ENCODE data around the gene LCTL.
"Not testable (repeated sequence)": the region's sequence is repeated elsewhere in the genome, so short reads cannot be mapped to it uniquely, and the experiment has no call there.

The LCTL gene

GRCh38 chr15:66591322-66591862, 25.6 kb upstream of the LCTL start:
- no peak for DNase-seq

- DNase-seq, result no peak
Measured at GRCh38 chr15:66590435-66590834, 24.6 kb upstream of the LCTL start.

GRCh38 chr15:66589429-66589828, 23.6 kb upstream of the LCTL start:
- not testable (repeated sequence) for DNase-seq

GRCh38 chr15:66588971-66589370, 23.2 kb upstream of the LCTL start:
- DNase-seq, result no peak

- DNase-seq, result no peak
Measured at GRCh38 chr15:66588537-66588936, 22.7 kb upstream of the LCTL start.

GRCh38 chr15:66587749-66588148, 22.0 kb upstream of the LCTL start:
- DNase-seq, result no peak

- no peak for DNase-seq
Measured at GRCh38 chr15:66587020-66587419, 21.2 kb upstream of the LCTL start.

GRCh38 chr15:66586155-66586976, 20.6 kb upstream of the LCTL start:
- DNase-seq, result no peak

- no peak for DNase-seq
Measured at GRCh38 chr15:66581972-66582537, 16.3 kb upstream of the LCTL start.

GRCh38 chr15:66580643-66581042, 14.8 kb upstream of the LCTL start:
- no peak for DNase-seq

GRCh38 chr15:66578286-66578875, 12.6 kb upstream of the LCTL start:
- DNase-seq, result no peak

- no peak for DNase-seq
Measured at GRCh38 chr15:66574596-66574950, 8.8 kb upstream of the LCTL start.

- DNase-seq, result no peak
Measured at GRCh38 chr15:66573719-66574595, 8.2 kb upstream of the LCTL start.

GRCh38 chr15:66573348-66573718, 7.5 kb upstream of the LCTL start:
- no peak for DNase-seq

GRCh38 chr15:66572146-66572545, 6.3 kb upstream of the LCTL start:
- DNase-seq, result no peak

- no peak for DNase-seq
Measured at GRCh38 chr15:66570842-66571478, 5.2 kb upstream of the LCTL start.

GRCh38 chr15:66570327-66570726, 4.5 kb upstream of the LCTL start:
- DNase-seq, result no peak

- DNase-seq, result no peak
Measured at GRCh38 chr15:66569461-66570137, 3.8 kb upstream of the LCTL start.

GRCh38 chr15:66567897-66568296, 2.1 kb upstream of the LCTL start:
- DNase-seq, result no peak

- peak in 3 of 4 experiments; percentile 4 to 40 (median 25) for DNase-seq
Measured at GRCh38 chr15:66566963-66567531, 1.2 kb upstream of the LCTL start.

- DNase-seq, result no peak
Measured at GRCh38 chr15:66565141-66565641, 607 bp downstream of the LCTL start.

Data from activated CD4-positive, CD25-positive, alpha-beta regulatory T cell (primary cell).